Putamen (tissue), 1 donor: ENCODE data around the gene IL1RL1.
A peak's percentile ranks its signal among the peaks of the same experiment; 100 is the strongest.

Source experiments
- DNase-seq: peaks from one replicate; pipeline ENCODE4 v3.0.0-alpha.2; 2016; ENCODE audit warnings: low spot score

IL1RL1 gene

GRCh38 chr2:102337012-102337411 lies 25.6 kb downstream of the IL1RL1 start:
- no peak for DNase-seq

- DNase-seq = no peak
Measured at GRCh38 chr2:102337481-102338386, 26.4 kb downstream of the IL1RL1 start.

- DNase-seq = no peak
Measured at GRCh38 chr2:102340778-102341177, 29.4 kb downstream of the IL1RL1 start.

DNA sequence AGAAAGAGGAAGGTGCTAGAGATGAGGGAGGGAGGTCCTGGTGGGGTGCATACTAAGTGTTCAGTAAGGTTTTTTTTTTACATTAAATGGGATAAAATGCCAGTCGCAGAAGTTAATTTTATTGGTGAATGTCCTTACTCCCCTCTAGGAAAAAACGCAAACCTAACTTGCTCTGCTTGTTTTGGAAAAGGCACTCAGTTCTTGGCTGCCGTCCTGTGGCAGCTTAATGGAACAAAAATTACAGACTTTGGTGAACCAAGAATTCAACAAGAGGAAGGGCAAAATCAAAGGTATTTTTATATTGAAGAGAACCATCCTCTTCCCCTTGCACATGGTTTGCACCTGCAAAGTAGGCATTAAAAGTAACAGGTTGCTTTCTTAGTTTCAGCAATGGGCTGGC lies 31.5 kb downstream of the IL1RL1 start:
- no peak for DNase-seq

GRCh38 chr2:102344397-102344796 lies 33.0 kb downstream of the IL1RL1 start:
- DNase-seq = no peak

DNA sequence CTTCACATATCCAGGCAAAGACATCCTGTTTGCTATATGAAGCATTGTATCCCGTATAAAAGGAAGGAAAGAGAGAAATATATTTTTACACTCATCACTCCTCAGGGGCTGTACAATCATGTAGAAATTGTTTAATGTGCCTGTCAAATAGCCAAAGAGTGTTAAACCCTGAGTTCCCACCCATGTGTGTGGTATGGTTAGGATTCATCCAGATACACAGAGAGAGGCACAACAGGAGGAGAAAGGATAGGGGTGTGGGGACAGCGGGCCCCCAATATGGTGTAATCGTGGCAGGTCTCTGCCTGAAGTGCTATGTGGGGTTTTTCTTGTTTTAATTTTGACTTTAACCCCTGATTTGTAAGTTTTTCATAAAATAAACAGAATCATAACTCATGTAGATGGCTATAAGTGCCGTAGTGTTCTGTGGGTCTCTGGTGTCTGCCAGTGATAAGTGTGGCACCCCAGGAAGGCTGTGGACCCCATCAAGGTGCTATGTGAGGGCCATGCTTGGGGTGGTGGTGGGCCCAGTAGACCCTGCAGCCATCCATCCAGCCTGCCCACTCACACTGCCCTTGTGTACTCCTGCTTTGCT lies 34.1 kb downstream of the IL1RL1 start:
- DNase-seq = no peak

GRCh38 chr2:102346381-102347130 lies 35.2 kb downstream of the IL1RL1 start:
- DNase-seq = no peak

GRCh38 chr2:102350137-102350793 lies 38.9 kb downstream of the IL1RL1 start:
- DNase-seq = no peak

DNA sequence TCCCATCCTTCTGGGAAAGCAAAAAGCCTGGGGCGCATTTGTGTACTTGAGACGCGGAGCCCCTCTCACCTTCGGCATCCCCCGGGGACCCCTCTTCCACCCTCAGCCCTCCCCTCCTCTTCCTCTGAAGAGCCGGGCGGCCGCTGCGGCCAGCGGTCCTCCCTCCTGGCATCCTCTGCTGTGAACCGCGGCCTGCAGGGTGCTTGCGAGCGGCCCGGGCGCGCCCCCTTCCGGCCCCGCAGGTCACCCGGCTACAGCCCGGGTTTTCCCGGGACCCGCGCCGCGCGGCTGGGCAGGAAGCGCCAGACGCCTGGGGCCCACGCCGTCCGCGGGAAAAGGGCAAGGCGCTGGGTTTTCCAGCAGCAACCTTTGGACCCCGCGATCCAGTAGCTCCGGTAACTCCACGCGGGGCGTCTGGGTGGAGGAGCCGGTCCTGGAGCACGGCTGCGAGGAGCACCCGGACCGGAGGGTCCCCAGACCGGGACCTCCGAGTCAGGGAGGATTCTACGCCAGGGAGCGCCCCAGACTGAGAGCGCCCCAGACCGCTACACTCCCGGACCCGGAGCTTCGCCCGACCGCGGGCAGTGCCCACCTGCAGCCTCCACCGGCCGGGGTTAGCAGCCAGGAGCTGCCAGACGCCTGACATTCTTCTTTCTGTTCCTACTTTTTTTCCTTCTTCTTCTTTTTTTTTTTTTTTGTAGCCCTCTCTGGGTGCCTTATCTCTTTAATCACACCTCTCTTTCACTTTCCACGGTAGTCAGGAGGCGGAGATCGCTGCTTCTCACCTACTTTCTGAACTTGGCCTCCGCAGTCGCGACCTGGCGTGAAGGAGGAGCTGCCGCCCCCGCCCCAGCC lies 44.4 kb downstream of the IL1RL1 start, which contains the start of gene IL18R1:
TSS of gene IL18R1 (plus strand) at position 271 of the 855 bp plus-strand sequence. CDS start 6,865 bp downstream, outside the sequence.
- peak; percentile 40 for DNase-seq

GRCh38 chr2:102356381-102356712 lies 45.0 kb downstream of the IL1RL1 start:
- no peak for DNase-seq

GRCh38 chr2:102356741-102357140 lies 45.4 kb downstream of the IL1RL1 start:
- DNase-seq = no peak

- DNase-seq = no peak
Measured at GRCh38 chr2:102357937-102358336, 46.6 kb downstream of the IL1RL1 start.

DNA sequence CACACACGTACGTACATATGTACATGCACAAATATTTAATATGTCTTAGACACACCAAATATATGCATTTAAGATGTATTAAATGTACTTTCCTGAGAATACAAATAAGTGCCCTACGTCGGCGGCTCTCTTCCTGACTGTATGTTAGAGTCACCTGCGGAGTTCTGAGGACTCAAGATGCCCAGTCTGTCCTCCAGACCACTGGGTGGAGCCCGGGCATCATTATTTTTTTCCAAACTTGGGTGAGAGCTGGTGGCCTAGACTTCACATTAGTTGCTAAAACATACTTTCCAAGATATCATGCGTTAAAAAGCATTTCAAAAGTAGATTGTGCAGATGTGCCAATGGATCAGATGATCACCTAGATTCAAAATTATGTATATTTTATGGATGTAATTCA lies 47.1 kb downstream of the IL1RL1 start:
- no peak for DNase-seq

GRCh38 chr2:102359527-102359926 lies 48.2 kb downstream of the IL1RL1 start:
- no peak for DNase-seq

GRCh38 chr2:102361632-102362241 lies 50.4 kb downstream of the IL1RL1 start:
- no peak for DNase-seq

DNA sequence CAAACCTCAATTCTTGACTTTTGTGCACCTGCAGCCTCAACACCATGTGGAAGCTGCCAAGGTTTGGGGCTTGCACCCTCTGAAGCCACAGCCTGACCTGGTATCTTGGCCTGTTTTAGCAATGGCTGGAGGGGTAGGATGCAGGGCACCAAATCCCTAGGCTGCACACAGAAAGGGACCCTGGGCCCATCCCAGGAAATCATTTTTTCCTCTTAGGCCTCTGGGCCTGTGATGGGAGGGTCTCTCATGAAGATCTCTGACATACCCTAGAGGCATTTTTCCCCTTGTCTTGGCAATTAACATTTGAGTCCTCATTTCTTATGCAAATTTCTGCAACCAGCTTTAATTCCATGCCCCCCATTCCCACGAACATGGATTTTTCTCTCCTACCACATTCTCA lies 54.4 kb downstream of the IL1RL1 start:
- no peak for DNase-seq

- no peak for DNase-seq
Measured at GRCh38 chr2:102366406-102367112, 55.2 kb downstream of the IL1RL1 start.

DNA sequence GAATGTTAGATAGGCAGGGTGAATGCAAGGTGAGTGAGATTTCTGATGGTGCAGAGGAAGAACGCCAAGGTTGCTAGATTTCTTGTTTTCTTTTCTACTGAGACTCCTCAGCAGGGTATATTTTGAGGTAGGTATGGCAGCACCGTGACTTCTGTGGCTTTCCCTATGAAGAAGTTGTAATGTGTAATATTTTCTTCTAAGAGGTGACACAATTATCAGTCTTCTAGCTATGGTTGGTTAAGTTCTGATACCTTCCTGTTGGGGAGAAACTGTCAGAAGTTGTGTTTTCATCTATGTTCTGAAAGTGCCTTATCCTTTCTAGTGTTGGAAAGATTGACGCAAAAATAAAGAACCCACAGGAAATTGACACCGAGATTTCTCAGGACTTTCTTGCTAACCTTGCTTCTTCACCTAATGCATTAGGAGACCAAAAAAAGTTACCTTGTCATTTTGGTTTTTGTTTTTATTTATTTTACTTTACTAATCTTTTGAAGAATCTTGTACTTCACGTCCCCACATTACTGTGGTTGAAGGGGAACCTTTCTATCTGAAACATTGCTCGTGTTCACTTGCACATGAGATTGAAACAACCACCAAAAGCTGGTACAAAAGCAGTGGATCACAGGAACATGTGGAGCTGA lies 56.1 kb downstream of the IL1RL1 start:
- no peak for DNase-seq

DNA sequence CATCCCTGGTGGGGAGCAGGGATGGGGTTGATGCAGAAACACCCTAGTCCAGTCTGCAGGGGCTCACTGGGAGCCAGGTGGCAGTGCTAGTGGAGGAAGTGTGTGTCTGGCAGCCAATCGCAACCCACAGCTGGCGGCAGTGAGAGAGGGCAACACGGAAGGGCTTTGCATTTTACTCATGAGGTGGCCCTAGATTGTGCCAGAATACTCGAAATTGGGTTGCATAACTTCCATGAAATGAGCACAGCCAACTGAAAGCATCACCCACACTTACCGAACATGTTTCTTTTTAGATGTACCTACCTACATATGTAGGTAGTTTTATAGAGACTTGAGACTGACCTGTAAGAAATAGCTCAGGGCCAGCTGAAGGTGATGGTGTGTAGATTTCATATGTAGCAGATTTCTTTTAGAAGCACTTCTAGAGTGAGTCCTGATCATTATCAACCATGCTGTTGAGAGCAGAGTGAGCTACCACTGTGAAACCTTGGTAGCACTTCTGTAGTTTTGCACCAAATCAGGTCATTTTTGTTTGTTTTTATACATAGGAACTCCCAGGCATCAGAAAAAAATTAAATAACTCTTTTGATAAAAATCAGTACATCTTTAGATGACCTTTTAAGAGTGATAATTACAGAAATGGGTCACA lies 57.2 kb downstream of the IL1RL1 start:
- no peak for DNase-seq
